H1 (cell line): Measurements from ENCODE around the gene DEXI. TPM values are rescaled to one million over a fixed set of nuclear protein-coding genes. Genes with fewer than 3 reads are reported as not detected.

Experiments used
- ASH2L ChIP-seq: fragments of 200-600, 300-600 bp; sonication (generic); IDR thresholded peaks from one replicate; pipeline ENCODE4 v1.7.1; 2017; ENCODE audit warnings: low read length
- RXRA ChIP-seq: IDR thresholded peaks from 2 replicates; pipeline ENCODE4 v1.6.1; 2011; ENCODE audit warnings: low read depth, mild to moderate bottlenecking, low read length, moderate library complexity; ENCODE audit not compliant: insufficient read depth
- SIN3A ChIP-seq, 2 experiments: IDR thresholded peaks in 1 of 2; conservative IDR thresholded peaks in 1 of 2; 2 replicates each; pipeline ENCODE4 v1.6.1; 2011 to 2012; ENCODE audit warnings: low read length in 2 of 2, improper control_type of control experiment in 1 of 2, low read depth in 1 of 2, mild to moderate bottlenecking in 1 of 2
- SUZ12 ChIP-seq: fragments of 200-600 bp; sonication (generic); IDR thresholded peaks from 2 replicates; pipeline ENCODE4 v1.6.1; 2012; ENCODE audit warnings: mild to moderate bottlenecking, inconsistent platforms, low read length, moderate library complexity, mixed read lengths
- polyA plus RNA-seq, 7 experiments: library from polyadenylated mRNA; depleted of rRNA in 3 of 7; stranded (reverse) in 5 of 7; unstranded in 2 of 7; fragments of >200 nt in 5 of 7; fragments of 200-250 nt in 2 of 7; gene quantifications; 1 replicate in 5 of 7; 2 replicates in 1 of 7; 4 replicates in 1 of 7; pipeline versions ENCODE4 v1.2.1 to v1.2.3, GENCODE V29; 2011 to 2013; ENCODE audit warnings: missing spikeins in 2 of 7, mixed read lengths in 2 of 7
- total RNA-seq: library from RNA; stranded (reverse); fragmentation: NEBNext Ultra II Directional; extraction: Animal tissue kit (Norgen Biotek cat#: 25700); gene quantifications from 2 replicates; pipeline ENCODE4 v1.2.1, GENCODE V29; 2021
- TF ChIP-seq, protein P1 (sequence below): fragments of 300-600 bp; sonication (generic); IDR thresholded peaks from 2 replicates; pipeline ENCODE4 v1.7.1; 2012; ENCODE audit warnings: low read length, moderate library complexity, mild to moderate bottlenecking, inconsistent platforms; ENCODE audit not compliant: insufficient replicate concordance

The DEXI gene
- total and polyA plus RNA-seq, 2 of the 8 experiments (the other 6 are each of a cell fraction or from before 2014, with no cell fraction given) = 39.5 to 47.3 TPM

DNA sequence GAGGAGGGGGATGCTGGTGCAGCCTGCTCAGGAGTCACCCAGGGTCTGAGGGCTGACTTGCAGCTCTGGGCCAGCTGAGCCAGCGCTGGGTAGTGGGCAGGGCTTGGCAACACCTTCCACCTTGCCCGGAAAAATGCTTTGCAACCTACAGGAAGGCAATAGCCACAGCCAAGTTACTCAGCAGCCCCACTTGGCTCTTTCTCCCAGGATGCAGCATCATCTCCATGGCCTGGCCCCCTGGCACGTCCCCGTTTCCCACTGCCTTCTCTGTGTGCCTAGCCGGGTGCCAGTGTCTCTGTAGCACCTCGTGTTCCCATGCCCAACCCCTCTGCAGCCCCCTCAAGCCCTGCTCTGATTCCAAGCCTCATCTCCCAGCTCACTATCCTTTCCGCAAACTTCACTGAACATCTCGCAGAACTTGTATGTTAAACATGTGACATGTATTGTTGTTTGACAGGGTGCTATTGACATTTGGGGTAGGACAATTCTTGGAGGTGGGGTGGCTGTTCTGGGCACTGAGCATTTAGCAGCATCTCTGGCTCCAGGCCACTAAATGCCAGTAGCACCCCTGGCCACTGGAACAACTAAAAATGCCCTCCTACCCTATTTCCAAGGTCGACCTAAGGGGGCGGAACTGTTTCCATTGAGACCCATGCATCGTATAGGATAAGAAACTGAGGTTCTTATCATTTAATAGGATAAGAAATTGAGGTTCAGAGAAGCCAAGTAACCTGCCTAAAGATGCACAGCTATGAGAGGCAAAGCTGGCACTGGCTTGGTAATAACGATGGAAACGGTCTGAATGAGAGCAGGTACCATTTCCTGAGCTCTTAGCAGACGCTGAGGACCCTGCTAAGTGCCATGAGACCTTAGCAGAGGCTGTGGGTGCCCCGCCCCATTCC lies 12.2 kb downstream of the DEXI start (continued):
- TF ChIP-seq, protein P1, sequence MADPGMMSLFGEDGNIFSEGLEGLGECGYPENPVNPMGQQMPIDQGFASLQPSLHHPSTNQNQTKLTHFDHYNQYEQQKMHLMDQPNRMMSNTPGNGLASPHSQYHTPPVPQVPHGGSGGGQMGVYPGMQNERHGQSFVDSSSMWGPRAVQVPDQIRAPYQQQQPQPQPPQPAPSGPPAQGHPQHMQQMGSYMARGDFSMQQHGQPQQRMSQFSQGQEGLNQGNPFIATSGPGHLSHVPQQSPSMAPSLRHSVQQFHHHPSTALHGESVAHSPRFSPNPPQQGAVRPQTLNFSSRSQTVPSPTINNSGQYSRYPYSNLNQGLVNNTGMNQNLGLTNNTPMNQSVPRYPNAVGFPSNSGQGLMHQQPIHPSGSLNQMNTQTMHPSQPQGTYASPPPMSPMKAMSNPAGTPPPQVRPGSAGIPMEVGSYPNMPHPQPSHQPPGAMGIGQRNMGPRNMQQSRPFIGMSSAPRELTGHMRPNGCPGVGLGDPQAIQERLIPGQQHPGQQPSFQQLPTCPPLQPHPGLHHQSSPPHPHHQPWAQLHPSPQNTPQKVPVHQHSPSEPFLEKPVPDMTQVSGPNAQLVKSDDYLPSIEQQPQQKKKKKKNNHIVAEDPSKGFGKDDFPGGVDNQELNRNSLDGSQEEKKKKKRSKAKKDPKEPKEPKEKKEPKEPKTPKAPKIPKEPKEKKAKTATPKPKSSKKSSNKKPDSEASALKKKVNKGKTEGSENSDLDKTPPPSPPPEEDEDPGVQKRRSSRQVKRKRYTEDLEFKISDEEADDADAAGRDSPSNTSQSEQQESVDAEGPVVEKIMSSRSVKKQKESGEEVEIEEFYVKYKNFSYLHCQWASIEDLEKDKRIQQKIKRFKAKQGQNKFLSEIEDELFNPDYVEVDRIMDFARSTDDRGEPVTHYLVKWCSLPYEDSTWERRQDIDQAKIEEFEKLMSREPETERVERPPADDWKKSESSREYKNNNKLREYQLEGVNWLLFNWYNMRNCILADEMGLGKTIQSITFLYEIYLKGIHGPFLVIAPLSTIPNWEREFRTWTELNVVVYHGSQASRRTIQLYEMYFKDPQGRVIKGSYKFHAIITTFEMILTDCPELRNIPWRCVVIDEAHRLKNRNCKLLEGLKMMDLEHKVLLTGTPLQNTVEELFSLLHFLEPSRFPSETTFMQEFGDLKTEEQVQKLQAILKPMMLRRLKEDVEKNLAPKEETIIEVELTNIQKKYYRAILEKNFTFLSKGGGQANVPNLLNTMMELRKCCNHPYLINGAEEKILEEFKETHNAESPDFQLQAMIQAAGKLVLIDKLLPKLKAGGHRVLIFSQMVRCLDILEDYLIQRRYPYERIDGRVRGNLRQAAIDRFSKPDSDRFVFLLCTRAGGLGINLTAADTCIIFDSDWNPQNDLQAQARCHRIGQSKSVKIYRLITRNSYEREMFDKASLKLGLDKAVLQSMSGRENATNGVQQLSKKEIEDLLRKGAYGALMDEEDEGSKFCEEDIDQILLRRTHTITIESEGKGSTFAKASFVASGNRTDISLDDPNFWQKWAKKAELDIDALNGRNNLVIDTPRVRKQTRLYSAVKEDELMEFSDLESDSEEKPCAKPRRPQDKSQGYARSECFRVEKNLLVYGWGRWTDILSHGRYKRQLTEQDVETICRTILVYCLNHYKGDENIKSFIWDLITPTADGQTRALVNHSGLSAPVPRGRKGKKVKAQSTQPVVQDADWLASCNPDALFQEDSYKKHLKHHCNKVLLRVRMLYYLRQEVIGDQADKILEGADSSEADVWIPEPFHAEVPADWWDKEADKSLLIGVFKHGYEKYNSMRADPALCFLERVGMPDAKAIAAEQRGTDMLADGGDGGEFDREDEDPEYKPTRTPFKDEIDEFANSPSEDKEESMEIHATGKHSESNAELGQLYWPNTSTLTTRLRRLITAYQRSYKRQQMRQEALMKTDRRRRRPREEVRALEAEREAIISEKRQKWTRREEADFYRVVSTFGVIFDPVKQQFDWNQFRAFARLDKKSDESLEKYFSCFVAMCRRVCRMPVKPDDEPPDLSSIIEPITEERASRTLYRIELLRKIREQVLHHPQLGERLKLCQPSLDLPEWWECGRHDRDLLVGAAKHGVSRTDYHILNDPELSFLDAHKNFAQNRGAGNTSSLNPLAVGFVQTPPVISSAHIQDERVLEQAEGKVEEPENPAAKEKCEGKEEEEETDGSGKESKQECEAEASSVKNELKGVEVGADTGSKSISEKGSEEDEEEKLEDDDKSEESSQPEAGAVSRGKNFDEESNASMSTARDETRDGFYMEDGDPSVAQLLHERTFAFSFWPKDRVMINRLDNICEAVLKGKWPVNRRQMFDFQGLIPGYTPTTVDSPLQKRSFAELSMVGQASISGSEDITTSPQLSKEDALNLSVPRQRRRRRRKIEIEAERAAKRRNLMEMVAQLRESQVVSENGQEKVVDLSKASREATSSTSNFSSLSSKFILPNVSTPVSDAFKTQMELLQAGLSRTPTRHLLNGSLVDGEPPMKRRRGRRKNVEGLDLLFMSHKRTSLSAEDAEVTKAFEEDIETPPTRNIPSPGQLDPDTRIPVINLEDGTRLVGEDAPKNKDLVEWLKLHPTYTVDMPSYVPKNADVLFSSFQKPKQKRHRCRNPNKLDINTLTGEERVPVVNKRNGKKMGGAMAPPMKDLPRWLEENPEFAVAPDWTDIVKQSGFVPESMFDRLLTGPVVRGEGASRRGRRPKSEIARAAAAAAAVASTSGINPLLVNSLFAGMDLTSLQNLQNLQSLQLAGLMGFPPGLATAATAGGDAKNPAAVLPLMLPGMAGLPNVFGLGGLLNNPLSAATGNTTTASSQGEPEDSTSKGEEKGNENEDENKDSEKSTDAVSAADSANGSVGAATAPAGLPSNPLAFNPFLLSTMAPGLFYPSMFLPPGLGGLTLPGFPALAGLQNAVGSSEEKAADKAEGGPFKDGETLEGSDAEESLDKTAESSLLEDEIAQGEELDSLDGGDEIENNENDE = no peak
- TF ChIP-seq SIN3A (conservative IDR thresholded peaks at IDR 0.05 in 1 of 2, IDR thresholded peaks at IDR 0.05 in 1 of 2; ENCODE audit: low read depth in 1 of 2, low read length in 2 of 2) = no peak
- no peak for TF ChIP-seq ASH2L
- TF ChIP-seq RXRA = no peak
- no peak for TF ChIP-seq SUZ12
